ENCODE data around the gene PGGHG.

DNA sequence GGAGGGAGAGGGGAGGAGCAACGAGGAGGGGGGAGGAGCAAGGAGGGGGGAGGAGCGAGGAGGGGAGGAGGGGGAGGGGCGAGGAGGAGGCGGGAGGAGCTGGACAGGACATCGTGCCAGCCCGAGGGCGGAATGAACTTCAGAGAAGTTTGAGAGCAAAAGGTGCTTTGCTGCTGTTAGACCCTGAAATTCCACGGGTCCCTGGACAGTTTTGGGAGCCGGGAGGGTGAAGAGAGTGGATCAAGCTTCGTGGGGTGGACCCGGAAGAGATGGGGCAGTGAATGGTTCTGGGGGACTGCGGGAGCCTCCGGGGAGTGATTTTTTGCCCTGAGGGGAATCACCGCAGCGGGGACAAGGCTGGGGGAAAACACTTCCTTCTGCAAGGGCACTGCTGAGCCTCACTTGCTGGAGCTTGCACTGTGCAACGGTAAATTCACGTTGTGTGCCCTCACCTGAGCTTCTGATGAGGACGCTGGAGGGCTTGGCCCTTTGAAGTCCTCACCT lies 21.4 kb upstream of the PGGHG start:
- TF ChIP-seq, protein P1, sequence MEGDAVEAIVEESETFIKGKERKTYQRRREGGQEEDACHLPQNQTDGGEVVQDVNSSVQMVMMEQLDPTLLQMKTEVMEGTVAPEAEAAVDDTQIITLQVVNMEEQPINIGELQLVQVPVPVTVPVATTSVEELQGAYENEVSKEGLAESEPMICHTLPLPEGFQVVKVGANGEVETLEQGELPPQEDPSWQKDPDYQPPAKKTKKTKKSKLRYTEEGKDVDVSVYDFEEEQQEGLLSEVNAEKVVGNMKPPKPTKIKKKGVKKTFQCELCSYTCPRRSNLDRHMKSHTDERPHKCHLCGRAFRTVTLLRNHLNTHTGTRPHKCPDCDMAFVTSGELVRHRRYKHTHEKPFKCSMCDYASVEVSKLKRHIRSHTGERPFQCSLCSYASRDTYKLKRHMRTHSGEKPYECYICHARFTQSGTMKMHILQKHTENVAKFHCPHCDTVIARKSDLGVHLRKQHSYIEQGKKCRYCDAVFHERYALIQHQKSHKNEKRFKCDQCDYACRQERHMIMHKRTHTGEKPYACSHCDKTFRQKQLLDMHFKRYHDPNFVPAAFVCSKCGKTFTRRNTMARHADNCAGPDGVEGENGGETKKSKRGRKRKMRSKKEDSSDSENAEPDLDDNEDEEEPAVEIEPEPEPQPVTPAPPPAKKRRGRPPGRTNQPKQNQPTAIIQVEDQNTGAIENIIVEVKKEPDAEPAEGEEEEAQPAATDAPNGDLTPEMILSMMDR (conservative IDR thresholded peaks at IDR 0.05; ENCODE audit: low read depth, low read length): no peak
- TF ChIP-seq EZH2phosphoT487 (IDR thresholded peaks at IDR 0.05; ENCODE audit: borderline replicate concordance, low read length): no peak
- no peak for TF ChIP-seq EZH2 (IDR thresholded peaks at IDR 0.05; ENCODE audit: low read length, unreplicated experiment)

Measured in PC-3 (cell line).